Measurements from ENCODE around the gene LTO1. TPM values are rescaled to one million over a fixed set of nuclear protein-coding genes. Genes with fewer than 3 reads are reported as not detected.

Gene LTO1
- total and polyA plus RNA-seq, 4 donors: 11.2 to 36.6 (median 19.5) TPM

DNA sequence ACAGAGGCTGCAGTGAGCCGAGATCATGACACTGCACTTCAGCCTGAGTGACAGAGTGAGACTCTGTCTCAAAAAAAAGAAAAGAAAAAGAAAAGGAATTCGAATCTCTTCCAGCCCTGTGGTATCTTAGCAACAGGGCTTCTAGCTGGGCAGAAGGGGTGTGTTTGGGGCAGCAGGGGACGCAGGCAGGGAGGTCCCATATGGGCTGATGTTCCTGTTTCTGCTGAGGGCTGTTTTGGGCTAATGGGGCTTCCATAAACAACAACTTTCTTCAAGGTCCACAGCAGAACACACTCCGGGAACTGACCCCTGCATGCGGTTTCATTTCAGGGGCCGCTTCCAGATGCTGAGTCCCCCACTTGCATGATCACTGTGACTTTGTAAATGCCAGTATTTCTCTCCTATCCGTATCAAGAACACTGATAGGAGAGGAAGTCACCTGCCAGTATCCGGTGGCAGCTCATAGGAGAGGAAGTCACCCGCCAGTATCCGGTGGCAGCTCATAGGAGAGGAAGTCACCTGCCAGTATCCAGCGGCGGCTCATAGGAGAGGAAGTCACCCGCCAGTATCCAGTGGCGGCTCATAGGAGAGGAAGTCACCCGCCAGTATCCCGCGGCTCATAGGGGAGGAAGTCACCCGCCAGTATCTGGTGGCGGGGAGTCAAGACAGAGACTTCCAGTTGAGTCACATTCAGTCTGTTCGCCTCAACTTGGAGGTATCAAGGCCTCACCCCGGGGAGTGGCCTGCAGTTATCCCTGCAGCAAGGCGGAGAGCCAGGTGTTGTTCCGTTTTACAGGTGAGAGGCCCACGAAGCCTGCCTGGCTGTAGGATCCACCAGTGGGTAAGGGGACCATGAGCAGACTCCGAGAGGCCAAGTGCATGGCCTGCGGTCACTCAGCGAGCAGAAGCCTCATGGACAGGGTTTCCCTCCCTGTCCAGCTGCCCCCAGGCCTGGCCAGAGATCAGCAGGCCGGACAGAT, 37.0 kb upstream of the LTO1 start:
- 78% methylated on average over 25 of the region's 28 CpGs for WGBS (ENCODE audit: insufficient coverage)
- Histone ChIP-seq H3K9me3 (ENCODE audit: control insufficient read depth, insufficient read depth, low read length) (no peaks in the 10 kb centered on the region), H3K36me3 (ENCODE audit: control insufficient read depth, insufficient read depth, low read length) (no peaks in the 10 kb centered on the region), H3K4me1 (ENCODE audit: control insufficient read depth, insufficient read depth, low read length) (peaks cover 5% of the 10 kb centered on the region), H3K4me3 (ENCODE audit: low read depth, low read length) (no peak overlapping the region), H3K27ac (ENCODE audit: low read depth, low read length) (no peak overlapping the region), H3K27me3 (ENCODE audit: control insufficient read depth, insufficient read depth, low read length) (peaks cover 7% of the 10 kb centered on the region)
- no peak for DNase-seq (ENCODE audit: low read depth in 4 of 6, low spot score in 6 of 6)

DNA sequence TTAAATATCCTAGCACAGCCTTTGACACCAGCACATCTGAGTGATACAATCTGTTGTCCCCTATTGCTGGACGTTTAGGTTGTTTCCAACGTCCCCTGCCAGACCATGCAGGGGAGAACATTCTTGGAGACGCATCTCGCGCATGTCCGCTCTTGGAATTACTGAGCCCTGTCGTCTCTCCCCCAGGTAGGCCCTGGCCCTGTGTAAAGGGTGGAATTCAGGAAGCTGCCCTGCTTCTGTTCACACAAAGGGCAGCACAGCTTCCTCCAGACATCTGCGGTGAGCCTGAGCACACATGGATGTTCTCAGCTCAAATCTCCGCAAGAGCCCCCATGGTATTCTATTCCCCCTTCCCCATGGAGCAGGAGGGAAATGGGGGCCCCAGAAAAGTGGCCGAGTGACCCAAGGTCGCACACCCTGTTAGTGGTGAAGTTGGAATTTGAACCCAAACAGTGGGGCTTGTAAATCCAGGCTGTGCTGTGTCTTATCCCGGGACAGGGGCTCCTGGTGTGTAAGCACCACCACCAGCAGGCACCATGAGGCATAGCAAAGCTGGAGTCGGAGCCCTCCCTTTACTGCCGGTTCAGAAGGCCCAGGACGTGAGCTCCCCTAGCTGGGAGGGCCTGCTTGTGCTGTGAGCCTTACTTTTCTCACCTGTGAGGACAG, 33.7 kb upstream of the LTO1 start:
- H3K36me3 ChIP-seq (ENCODE audit: control insufficient read depth, insufficient read depth, low read length): no peaks in the 10 kb centered on the region
- no peak overlapping the region for H3K27ac ChIP-seq (ENCODE audit: low read depth, low read length)
- peaks cover 35% of the 10 kb centered on the region for H3K4me1 ChIP-seq (ENCODE audit: control insufficient read depth, insufficient read depth, low read length)
- peaks cover 32% of the 10 kb centered on the region for H3K27me3 ChIP-seq (ENCODE audit: control insufficient read depth, insufficient read depth, low read length)
- no peaks in the 10 kb centered on the region for H3K9me3 ChIP-seq (ENCODE audit: control insufficient read depth, insufficient read depth, low read length)
- 60% methylated on average over 13 of the region's 15 CpGs for WGBS (ENCODE audit: insufficient coverage)
- no peak overlapping the region for H3K4me3 ChIP-seq (ENCODE audit: low read depth, low read length)
- DNase-seq (ENCODE audit: low read depth in 4 of 6, low spot score in 6 of 6): no peak

DNA sequence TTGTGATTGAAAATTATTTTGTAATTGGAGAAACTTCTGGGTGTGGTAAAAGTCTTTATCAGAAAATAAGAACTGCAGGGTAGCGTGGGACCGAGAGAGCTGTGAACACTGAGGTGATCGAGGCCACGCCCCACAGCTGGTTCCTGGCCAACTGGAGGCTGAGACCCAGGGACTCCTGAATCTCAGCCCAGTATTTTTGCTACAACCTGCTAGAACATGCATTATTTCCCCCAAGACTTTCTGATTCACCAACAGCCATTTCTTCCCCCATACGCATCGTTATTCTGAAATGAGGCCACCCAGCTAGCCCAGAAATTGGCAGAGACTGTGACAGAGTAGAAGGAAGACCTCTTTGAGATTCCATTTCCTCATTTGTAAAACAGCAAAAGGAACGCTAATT, 32.0 kb upstream of the LTO1 start:
- no peaks in the 10 kb centered on the region for H3K36me3 ChIP-seq (ENCODE audit: control insufficient read depth, insufficient read depth, low read length)
- H3K27me3 ChIP-seq (ENCODE audit: control insufficient read depth, insufficient read depth, low read length): peaks cover 48% of the 10 kb centered on the region
- DNase-seq (ENCODE audit: low read depth in 4 of 6, low spot score in 6 of 6): peak in 2 of 6 donors; percentile 21 to 66
- H3K4me3 ChIP-seq (ENCODE audit: low read depth, low read length): no peak overlapping the region
- no peak overlapping the region for H3K27ac ChIP-seq (ENCODE audit: low read depth, low read length)
- peaks cover 47% of the 10 kb centered on the region for H3K4me1 ChIP-seq (ENCODE audit: control insufficient read depth, insufficient read depth, low read length)
- no peaks in the 10 kb centered on the region for H3K9me3 ChIP-seq (ENCODE audit: control insufficient read depth, insufficient read depth, low read length)
- WGBS (ENCODE audit: insufficient coverage): 11% methylated on average over 3 of the region's 7 CpGs

DNA sequence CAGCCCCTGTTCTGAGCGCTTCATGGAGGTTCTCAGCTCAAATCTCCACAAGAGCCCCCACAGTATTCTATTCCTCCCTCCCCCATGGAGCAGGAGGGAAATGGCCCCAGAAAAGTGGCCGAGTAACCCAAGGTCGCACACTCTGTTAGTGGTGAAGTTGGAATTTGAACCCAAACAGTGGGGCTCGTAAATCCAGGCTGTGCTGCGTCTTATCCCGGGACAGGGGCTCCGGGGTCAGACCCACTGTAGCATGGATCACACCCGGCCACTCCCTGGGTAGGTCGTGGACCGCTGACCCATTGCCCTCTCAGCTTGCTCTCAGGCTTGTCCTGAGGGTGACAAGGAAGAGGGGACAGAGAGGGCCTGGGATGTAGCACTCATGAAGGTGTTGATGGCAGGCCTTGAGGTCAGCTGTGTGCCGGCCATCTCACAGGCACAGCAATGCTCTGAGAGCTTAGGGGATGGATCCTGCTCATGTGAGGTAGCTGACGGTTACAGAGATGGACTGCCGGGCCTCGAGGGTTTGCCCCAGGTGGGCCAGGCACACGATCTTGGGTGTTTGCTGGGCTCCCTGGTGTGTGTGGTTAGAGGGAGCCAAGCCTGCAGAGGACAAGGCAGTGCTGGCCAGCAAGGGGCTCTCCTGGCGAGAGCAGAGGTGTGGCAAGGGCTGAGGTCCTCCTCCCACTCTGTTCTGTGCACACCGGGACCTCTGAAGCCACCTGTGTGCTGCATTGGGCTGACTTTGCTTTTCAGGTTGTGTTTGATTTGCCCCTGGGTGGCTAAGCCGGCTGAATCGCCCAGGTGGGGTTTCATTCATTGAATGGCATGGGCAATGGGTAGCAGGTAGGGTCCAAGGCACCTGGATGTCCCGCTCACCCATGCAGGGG, 31.0 kb upstream of the LTO1 start:
- WGBS (ENCODE audit: insufficient coverage): 43% methylated on average over 16 of the region's 20 CpGs
- no peaks in the 10 kb centered on the region for H3K9me3 ChIP-seq (ENCODE audit: control insufficient read depth, insufficient read depth, low read length)
- no peak overlapping the region for H3K27ac ChIP-seq (ENCODE audit: low read depth, low read length)
- H3K27me3 ChIP-seq (ENCODE audit: control insufficient read depth, insufficient read depth, low read length): peaks cover 59% of the 10 kb centered on the region
- DNase-seq (ENCODE audit: low read depth in 4 of 6, low spot score in 6 of 6): no peak
- H3K4me1 ChIP-seq (ENCODE audit: control insufficient read depth, insufficient read depth, low read length): peaks cover 57% of the 10 kb centered on the region
- H3K36me3 ChIP-seq (ENCODE audit: control insufficient read depth, insufficient read depth, low read length): no peaks in the 10 kb centered on the region
- H3K4me3 ChIP-seq (ENCODE audit: low read depth, low read length): no peak overlapping the region

DNA sequence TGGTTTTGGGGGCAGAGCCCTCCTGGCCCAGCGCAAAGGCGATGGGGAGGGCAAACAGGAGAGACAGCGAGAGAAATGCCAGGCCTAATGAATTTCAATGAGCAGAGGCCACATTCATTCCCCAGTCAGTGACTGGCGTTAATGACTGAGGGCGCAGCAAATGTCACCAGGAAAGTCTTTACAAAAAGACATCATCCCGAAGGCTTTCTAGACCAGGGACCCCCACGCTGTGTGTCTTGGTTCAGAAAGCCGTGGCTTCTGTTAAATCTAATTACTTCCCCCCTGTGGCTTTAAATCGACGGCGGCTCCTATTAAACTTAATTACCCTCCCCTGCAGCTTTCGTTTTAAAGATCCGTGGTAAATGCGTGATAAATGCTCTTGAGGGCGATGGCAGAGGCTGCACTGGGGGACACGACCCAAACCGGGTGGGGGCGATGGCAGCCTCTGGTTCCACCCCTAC, 30.2 kb upstream of the LTO1 start:
- no peaks in the 10 kb centered on the region for H3K36me3 ChIP-seq (ENCODE audit: control insufficient read depth, insufficient read depth, low read length)
- DNase-seq (ENCODE audit: low read depth in 4 of 6, low spot score in 6 of 6): peak in 2 of 6 donors; percentile 21 to 92
- no peak overlapping the region for H3K4me3 ChIP-seq (ENCODE audit: low read depth, low read length)
- peaks cover 66% of the 10 kb centered on the region for H3K27me3 ChIP-seq (ENCODE audit: control insufficient read depth, insufficient read depth, low read length)
- H3K27ac ChIP-seq (ENCODE audit: low read depth, low read length): no peak overlapping the region
- WGBS (ENCODE audit: insufficient coverage): under 1% methylated on average over 9 of the region's 18 CpGs
- H3K9me3 ChIP-seq (ENCODE audit: control insufficient read depth, insufficient read depth, low read length): no peaks in the 10 kb centered on the region
- H3K4me1 ChIP-seq (ENCODE audit: control insufficient read depth, insufficient read depth, low read length): peaks cover 64% of the 10 kb centered on the region

DNA sequence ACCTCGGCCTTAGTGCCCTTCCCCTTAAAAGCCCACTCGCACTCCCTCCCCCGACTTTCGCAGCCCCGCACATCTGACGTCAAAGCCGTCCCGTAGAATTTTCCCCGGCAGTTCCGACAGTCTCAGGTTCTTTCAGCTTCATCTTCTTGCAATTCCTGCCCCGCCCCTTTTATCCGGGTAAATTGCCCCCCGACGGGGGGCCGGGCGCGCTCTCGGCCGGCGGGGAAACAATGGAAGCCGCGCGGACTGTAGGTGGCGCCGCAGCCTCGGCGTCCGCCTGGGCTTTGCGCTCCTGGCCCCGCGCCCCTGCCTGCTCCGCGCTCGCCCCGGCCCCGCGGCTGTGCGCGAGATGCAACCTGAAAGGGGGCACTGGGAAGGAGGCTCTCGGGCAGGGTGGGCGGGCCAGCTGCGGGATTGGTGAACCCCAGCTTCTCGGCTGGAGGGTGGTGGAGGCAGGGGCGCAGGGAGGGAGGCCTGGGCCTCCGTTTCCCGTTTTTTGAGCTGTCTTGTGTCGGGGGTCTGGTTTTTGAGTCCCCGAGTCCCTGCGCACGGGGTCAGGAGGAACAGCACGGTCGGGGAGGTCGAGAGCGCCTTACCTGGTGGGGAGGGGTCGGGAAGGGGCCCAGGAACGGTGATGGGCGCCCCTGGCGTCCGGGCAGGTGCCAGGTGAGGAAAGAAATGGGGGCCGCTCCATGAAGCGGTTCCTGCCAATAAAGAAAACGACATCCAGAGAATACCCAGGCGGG, 29.5 kb upstream of the LTO1 start:
- peaks cover 70% of the 10 kb centered on the region for H3K27me3 ChIP-seq (ENCODE audit: control insufficient read depth, insufficient read depth, low read length)
- no peak overlapping the region for H3K27ac ChIP-seq (ENCODE audit: low read depth, low read length)
- H3K9me3 ChIP-seq (ENCODE audit: control insufficient read depth, insufficient read depth, low read length): no peaks in the 10 kb centered on the region
- WGBS (ENCODE audit: insufficient coverage): 2% methylated on average over 62 of the region's 63 CpGs
- DNase-seq (ENCODE audit: low read depth in 4 of 6, low spot score in 6 of 6): peak in 2 of 6 donors; percentile 60 to 63
- peaks cover 65% of the 10 kb centered on the region for H3K4me1 ChIP-seq (ENCODE audit: control insufficient read depth, insufficient read depth, low read length)
- no peak overlapping the region for H3K4me3 ChIP-seq (ENCODE audit: low read depth, low read length)
- no peaks in the 10 kb centered on the region for H3K36me3 ChIP-seq (ENCODE audit: control insufficient read depth, insufficient read depth, low read length)

- peaks cover 70% of the 10 kb centered on the region for H3K4me1 ChIP-seq (ENCODE audit: control insufficient read depth, insufficient read depth, low read length)
- no peaks in the 10 kb centered on the region for H3K9me3 ChIP-seq (ENCODE audit: control insufficient read depth, insufficient read depth, low read length)
- H3K27me3 ChIP-seq (ENCODE audit: control insufficient read depth, insufficient read depth, low read length): peaks cover 74% of the 10 kb centered on the region
- H3K36me3 ChIP-seq (ENCODE audit: control insufficient read depth, insufficient read depth, low read length): no peaks in the 10 kb centered on the region
- H3K27ac ChIP-seq (ENCODE audit: low read depth, low read length): no peak within 1 kb of the TSS
- no peak for DNase-seq (ENCODE audit: low read depth in 4 of 6, low spot score in 6 of 6)
- no peak within 1 kb of the TSS for H3K4me3 ChIP-seq (ENCODE audit: low read depth, low read length)
- WGBS (ENCODE audit: insufficient coverage): under 1% methylated on average over 64 of the region's 67 CpGs
These were observed 28.8 kb upstream of the LTO1 start, which contains the start of gene FGF19 for GRCh38 chr11:69703768-69704507. Gene FGF19 (minus strand): TSS chr11:69704022. CDS start chr11:69703876, 146 bp downstream.

DNA sequence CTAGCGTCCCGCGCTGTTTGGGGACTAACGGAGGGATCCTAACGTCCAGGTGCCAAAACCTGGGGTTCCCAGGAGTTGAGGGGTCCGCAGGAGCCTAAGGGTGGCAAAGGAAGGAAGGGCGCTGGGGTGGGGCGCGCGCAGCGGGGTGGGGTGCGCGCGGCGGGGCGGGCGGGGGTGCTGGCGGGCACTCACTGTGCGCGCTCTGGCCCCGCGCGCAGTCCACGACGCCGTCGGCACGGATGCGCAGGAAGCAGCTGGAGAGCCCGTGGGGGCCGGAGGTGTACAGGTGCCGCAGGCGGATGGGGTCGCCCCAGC, 28.3 kb upstream of the LTO1 start:
- Histone ChIP-seq H3K4me3 (ENCODE audit: low read depth, low read length) (no peak overlapping the region), H3K27ac (ENCODE audit: low read depth, low read length) (no peak overlapping the region), H3K36me3 (ENCODE audit: control insufficient read depth, insufficient read depth, low read length) (no peaks in the 10 kb centered on the region), H3K9me3 (ENCODE audit: control insufficient read depth, insufficient read depth, low read length) (no peaks in the 10 kb centered on the region), H3K4me1 (ENCODE audit: control insufficient read depth, insufficient read depth, low read length) (peaks cover 70% of the 10 kb centered on the region), H3K27me3 (ENCODE audit: control insufficient read depth, insufficient read depth, low read length) (peaks cover 73% of the 10 kb centered on the region)
- WGBS (ENCODE audit: insufficient coverage): under 1% methylated on average over 34 of the region's 34 CpGs
- DNase-seq (ENCODE audit: low read depth in 4 of 6, low spot score in 6 of 6): no peak
